KMS-11 (cell line): ENCODE measurements around the gene CSH2.

Experiments
- H2AFZ ChIP-seq: fragments of 200-600 bp; sonication (generic); 2 replicates; pipeline ENCODE4 v1.6.1; 2016; ENCODE audit warnings: antibody characterized with exemption, mixed run types, low read depth
- H3K27ac ChIP-seq: fragments of 200-600 bp; sonication (generic); 2 replicates; pipeline ENCODE4 v1.6.1; 2016; ENCODE audit warnings: mild to moderate bottlenecking, mixed run types
- H3K27me3 ChIP-seq: fragments of 200-600 bp; sonication (generic); 2 replicates; pipeline ENCODE4 v1.6.1; 2017; ENCODE audit warnings: mild to moderate bottlenecking, low read depth, mixed run types, moderate library complexity; ENCODE audit not compliant: insufficient read depth
- H3K36me3 ChIP-seq: fragments of 200-600 bp; sonication (generic); 2 replicates; pipeline ENCODE4 v1.6.1; 2017; ENCODE audit warnings: mild to moderate bottlenecking, mixed run types; ENCODE audit not compliant: insufficient read depth
- H3K4me1 ChIP-seq: fragments of 200-600 bp; sonication (generic); 2 replicates; pipeline ENCODE4 v1.6.1; 2016; ENCODE audit warnings: mild to moderate bottlenecking, low read depth, mixed run types; ENCODE audit not compliant: poor library complexity, severe bottlenecking
- H3K4me2 ChIP-seq: fragments of 200-600 bp; sonication (generic); 2 replicates; pipeline ENCODE4 v1.7.0; 2016; ENCODE audit warnings: mild to moderate bottlenecking, mixed run types
- H3K4me3 ChIP-seq: fragments of 200-600 bp; sonication (generic); IDR thresholded peaks from 2 replicates; pipeline ENCODE4 v1.6.1; 2017; ENCODE audit warnings: low read depth, low read length, mixed read lengths; ENCODE audit not compliant: insufficient read depth
- H3K79me2 ChIP-seq: fragments of 200-600 bp; sonication (generic); 2 replicates; pipeline ENCODE4 v1.6.1; 2016; ENCODE audit warnings: low read depth, mixed run types; ENCODE audit not compliant: insufficient read depth
- H3K9ac ChIP-seq: fragments of 200-600 bp; sonication (generic); 2 replicates; pipeline ENCODE4 v1.6.1; 2016; ENCODE audit warnings: mild to moderate bottlenecking, mixed run types
- H4K20me1 ChIP-seq: fragments of 200-600 bp; sonication (generic); 2 replicates; pipeline ENCODE4 v1.6.1; 2016; ENCODE audit warnings: mild to moderate bottlenecking, mixed run types; ENCODE audit not compliant: insufficient read depth
- CTCF ChIP-seq: fragments of 200-600 bp; sonication (generic); conservative IDR thresholded peaks from 2 replicates; pipeline ENCODE4 v1.6.1; 2017; ENCODE audit warnings: low read depth, mild to moderate bottlenecking, antibody characterized with exemption, low read length, moderate library complexity, mixed read lengths

Gene CSH2

GRCh38 chr17:63833741-63834373, 39.6 kb downstream of the CSH2 start:
- Histone ChIP-seq H4K20me1 (no peaks in the 10 kb centered on the region), H3K79me2 (peaks cover 41% of the 10 kb centered on the region), H3K27ac (no peak overlapping the region), H2AFZ (no peak overlapping the region), H3K9ac (no peak overlapping the region), H3K4me1 (peaks cover 12% of the 10 kb centered on the region), H3K27me3 (no peaks in the 10 kb centered on the region), H3K4me3 (no peak overlapping the region), H3K36me3 (peaks cover 29% of the 10 kb centered on the region; the same call in 1 of the 2 replicates), H3K4me2 (no peak overlapping the region)
- TF ChIP-seq CTCF: no peak

GRCh38 chr17:63833026-63833740, 40.3 kb downstream of the CSH2 start:
- no peak overlapping the region for H3K27ac ChIP-seq
- H3K4me1 ChIP-seq: peaks cover 16% of the 10 kb centered on the region
- no peaks in the 10 kb centered on the region for H3K27me3 ChIP-seq
- no peak overlapping the region for H3K4me2 ChIP-seq
- H3K9ac ChIP-seq: no peak overlapping the region
- TF ChIP-seq CTCF: no peak
- H3K36me3 ChIP-seq: peaks cover 30% of the 10 kb centered on the region; the same call in 1 of the 2 replicates
- H3K4me3 ChIP-seq: no peak overlapping the region
- H2AFZ ChIP-seq: no peak overlapping the region
- H4K20me1 ChIP-seq: no peaks in the 10 kb centered on the region
- H3K79me2 ChIP-seq: peaks cover 41% of the 10 kb centered on the region

- Histone ChIP-seq H3K4me1 (peaks cover 17% of the 10 kb centered on the region), H3K9ac (no peak overlapping the region), H2AFZ (no peak overlapping the region), H3K4me3 (no peak overlapping the region), H3K27ac (no peak overlapping the region), H3K36me3 (peaks cover 30% of the 10 kb centered on the region; the same call in 1 of the 2 replicates), H4K20me1 (no peaks in the 10 kb centered on the region), H3K79me2 (peaks cover 43% of the 10 kb centered on the region), H3K27me3 (no peaks in the 10 kb centered on the region), H3K4me2 (no peak overlapping the region)
- TF ChIP-seq CTCF: no peak; the same call in 1 of the 2 replicates
Measured at GRCh38 chr17:63832455-63832854, 41.0 kb downstream of the CSH2 start.

- peaks cover 30% of the 10 kb centered on the region; the same call in 1 of the 2 replicates for H3K36me3 ChIP-seq
Measured at GRCh38 chr17:63832014-63832413, 41.5 kb downstream of the CSH2 start.

More at GRCh38 chr17:63832014-63832413, 41.5 kb downstream of the CSH2 start:
- no peak overlapping the region for H3K9ac ChIP-seq
- H2AFZ ChIP-seq: no peak overlapping the region
- no peak overlapping the region for H3K4me3 ChIP-seq
- no peak overlapping the region for H3K27ac ChIP-seq
- H3K79me2 ChIP-seq: peaks cover 38% of the 10 kb centered on the region
- no peaks in the 10 kb centered on the region for H4K20me1 ChIP-seq
- no peaks in the 10 kb centered on the region for H3K27me3 ChIP-seq
- no peak overlapping the region for H3K4me2 ChIP-seq
- peaks cover 17% of the 10 kb centered on the region for H3K4me1 ChIP-seq
- TF ChIP-seq CTCF: no peak
